HepG2 (cell line): Measurements from ENCODE around the gene VPS9D1. TPM values are rescaled to one million over a fixed set of nuclear protein-coding genes. Genes with fewer than 3 reads are reported as not detected.

Source experiments
- ETV6 ChIP-seq: sonication (generic); formaldehyde crosslinking; conservative IDR thresholded peaks from 2 replicates; pipeline ENCODE4 v1.4.0; 2020; ENCODE audit warnings: missing genetic modification reagents
- FIP1L1 ChIP-seq: fragments of 200-400 bp; formaldehyde crosslinking; IDR thresholded peaks from 2 replicates; pipeline ENCODE4 v1.6.1; 2018; ENCODE audit warnings: low read depth, mild to moderate bottlenecking, low read length, moderate library complexity, borderline replicate concordance; ENCODE audit not compliant: insufficient read depth
- GABPA ChIP-seq, 2 experiments: IDR thresholded peaks; 2 replicates each; pipeline ENCODE4 v1.6.1; 2011 to 2016; ENCODE audit warnings: low read depth in 2 of 2, low read length in 1 of 2, missing biosample characterization in 1 of 2, missing genetic modification characterization in 1 of 2
- SALL2 ChIP-seq: sonication (generic); formaldehyde crosslinking; IDR thresholded peaks from 2 replicates; pipeline ENCODE4 v1.8.1; 2023; ENCODE audit warnings: mild to moderate bottlenecking, missing genetic modification reagents, inconsistent platforms
- SNAI1 ChIP-seq: sonication (generic); formaldehyde crosslinking; IDR thresholded peaks from 2 replicates; pipeline ENCODE4 v1.5.0; 2020; ENCODE audit warnings: mild to moderate bottlenecking, missing genetic modification reagents, borderline replicate concordance
- SSRP1 ChIP-seq: IDR thresholded peaks from 2 replicates; pipeline ENCODE4 v1.6.1; 2016; ENCODE audit warnings: control low read depth
- THAP11 ChIP-seq: IDR thresholded peaks from 2 replicates; pipeline ENCODE4 v1.6.1; 2016; ENCODE audit warnings: missing biosample characterization, missing genetic modification reagents
- UBTF ChIP-seq: sonication (generic); formaldehyde crosslinking; IDR thresholded peaks from 2 replicates; pipeline ENCODE4 v1.4.0; 2020; ENCODE audit warnings: mild to moderate bottlenecking, missing genetic modification reagents
- ZBTB21 ChIP-seq: sonication (generic); formaldehyde crosslinking; IDR thresholded peaks from 2 replicates; pipeline ENCODE4 v1.4.0; 2020; ENCODE audit warnings: missing genetic modification reagents
- ZEB1 ChIP-seq: IDR thresholded peaks from 2 replicates; pipeline ENCODE4 v1.6.1; 2012; ENCODE audit warnings: mild to moderate bottlenecking, low read depth, inconsistent platforms; ENCODE audit not compliant: insufficient replicate concordance
- ZNF10 ChIP-seq: sonication (generic); formaldehyde crosslinking; IDR thresholded peaks from 2 replicates; pipeline ENCODE4 v1.4.0; 2020; ENCODE audit warnings: mild to moderate bottlenecking, low read depth, missing genetic modification reagents, borderline replicate concordance
- ZNF101 ChIP-seq: sonication (generic); formaldehyde crosslinking; IDR thresholded peaks from 2 replicates; pipeline ENCODE4 v1.4.0; 2020; ENCODE audit warnings: mild to moderate bottlenecking, low read depth, missing genetic modification reagents, borderline replicate concordance
- ZNF121 ChIP-seq: sonication (generic); formaldehyde crosslinking; IDR thresholded peaks from 2 replicates; pipeline ENCODE4 v1.5.0; 2020; ENCODE audit warnings: mild to moderate bottlenecking, missing genetic modification reagents
- ZNF281 ChIP-seq: sonication (generic); formaldehyde crosslinking; IDR thresholded peaks from 2 replicates; pipeline ENCODE4 v1.4.0; 2020; ENCODE audit warnings: missing genetic modification reagents, borderline replicate concordance
- ZNF563 ChIP-seq: sonication (generic); formaldehyde crosslinking; IDR thresholded peaks from 2 replicates; pipeline ENCODE4 v1.8.0; 2022; ENCODE audit warnings: mild to moderate bottlenecking, moderate library complexity, missing genetic modification reagents
- polyA plus RNA-seq, 8 experiments: library from polyadenylated mRNA; depleted of rRNA in 3 of 8; stranded (reverse) in 7 of 8; unstranded in 1 of 8; fragments of >200 nt; fragmentation: Illumina TruSeq in 4 of 8; extraction: Trizol in 4 of 8; gene quantifications; 2 replicates each; pipeline versions ENCODE4 v1.2.1 to v1.2.3, GENCODE V29; 2011 to 2016; ENCODE audit warnings: low read depth in 4 of 8, missing spikeins in 1 of 8, mixed read lengths in 1 of 8; ENCODE audit not compliant: insufficient read depth in 1 of 8
- total RNA-seq, 5 experiments: library from RNA; depleted of rRNA; stranded (reverse); fragments of >200 nt; fragmentation: Illumina TruSeq; extraction: Trizol; gene quantifications; 2 replicates each; pipeline ENCODE4 v1.2.3, GENCODE V29; 2016; ENCODE audit warnings: low read depth in 1 of 5
- TF ChIP-seq, protein P1 (sequence below): sonication (generic); formaldehyde crosslinking; IDR thresholded peaks from 2 replicates; pipeline ENCODE4 v1.8.0; 2022; ENCODE audit warnings: missing genetic modification reagents, mild to moderate bottlenecking, inconsistent platforms, borderline replicate concordance
- TF ChIP-seq, protein P2 (sequence below): sonication (generic); formaldehyde crosslinking; IDR thresholded peaks from 2 replicates; pipeline ENCODE4 v1.5.0; 2020; ENCODE audit warnings: missing genetic modification reagents

The VPS9D1 gene
- total and polyA plus RNA-seq, 2 of the 13 experiments (the other 11 are each of a cell fraction or from before 2014, with no cell fraction given): 10.1 to 13.2 TPM

DNA sequence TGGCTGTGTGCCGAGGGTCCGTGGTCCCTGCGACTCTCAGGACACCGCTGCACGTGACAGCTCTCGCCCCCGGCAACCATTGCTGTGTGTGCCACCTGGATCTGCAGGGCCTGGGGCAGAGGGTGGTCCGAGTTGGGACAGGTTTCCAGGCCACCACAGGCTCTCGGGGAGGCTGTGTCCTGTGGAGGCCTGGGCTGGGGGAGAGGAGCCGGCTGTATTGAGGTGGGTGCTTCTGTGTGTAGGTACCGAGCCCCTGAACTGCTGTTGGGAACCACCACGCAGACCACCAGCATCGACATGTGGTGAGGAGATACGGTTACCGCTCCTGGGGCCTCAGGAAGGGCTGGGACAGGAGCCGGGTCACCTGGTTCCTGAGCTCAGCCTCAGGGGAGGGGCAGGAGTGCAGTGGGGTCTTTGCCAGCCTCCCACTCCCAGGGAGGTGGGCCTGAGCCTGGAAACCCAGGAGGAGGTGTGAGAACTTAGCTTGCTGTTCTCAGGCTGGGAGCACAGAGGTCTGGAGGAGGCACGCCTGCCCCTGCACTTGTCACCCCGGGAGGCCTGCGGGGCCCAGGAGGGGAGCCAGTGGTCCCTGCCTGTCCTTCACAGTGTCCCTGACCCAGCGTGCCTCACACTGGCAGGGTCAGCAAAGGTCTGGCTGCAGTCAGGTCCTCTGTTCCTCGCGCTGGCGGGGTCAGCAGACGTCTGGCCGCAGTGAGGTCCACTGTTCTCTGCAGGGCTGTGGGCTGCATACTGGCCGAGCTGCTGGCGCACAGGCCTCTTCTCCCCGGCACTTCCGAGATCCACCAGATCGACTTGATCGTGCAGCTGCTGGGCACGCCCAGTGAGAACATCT, 26.5 kb downstream of the VPS9D1 start (continued):
- 0 out of 2 replicates have a peak, but pooled peaks have one; percentile 8 for TF ChIP-seq ZNF281 (CRISPR knock-in tag)
- peak; percentile 52; the same call in 1 of the 2 replicates for TF ChIP-seq UBTF (CRISPR knock-in tag)
- no peak for TF ChIP-seq ETV6
- TF ChIP-seq SALL2 (CRISPR knock-in tag): no peak
- no peak for TF ChIP-seq ZBTB21 (CRISPR knock-in tag)
- no peak for TF ChIP-seq SNAI1 (CRISPR knock-in tag)
- TF ChIP-seq, protein P1, sequence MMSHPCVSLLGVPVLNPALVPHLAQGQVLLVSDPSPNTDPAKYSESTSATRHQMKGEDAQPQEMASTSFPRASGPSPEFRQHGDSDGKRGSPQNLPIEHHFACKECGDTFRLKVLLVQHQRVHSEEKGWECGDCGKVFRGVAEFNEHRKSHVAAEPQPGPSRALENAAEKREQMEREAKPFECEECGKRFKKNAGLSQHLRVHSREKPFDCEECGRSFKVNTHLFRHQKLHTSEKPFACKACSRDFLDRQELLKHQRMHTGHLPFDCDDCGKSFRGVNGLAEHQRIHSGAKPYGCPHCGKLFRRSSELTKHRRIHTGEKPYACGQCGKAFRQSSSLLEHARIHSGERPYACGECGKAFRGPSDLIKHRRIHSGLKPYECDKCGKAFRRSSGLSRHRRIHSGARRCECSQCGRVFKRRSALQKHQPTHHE: no peak
- TF ChIP-seq FIP1L1: no peak
- no peak for TF ChIP-seq SSRP1
- no peak for TF ChIP-seq GABPA (IDR thresholded peaks at IDR 0.05; ENCODE audit: low read depth, low read length)
- no peak for TF ChIP-seq GABPA (CRISPR knock-in tag; IDR thresholded peaks at IDR 0.05; ENCODE audit: low read depth)
- no peak for TF ChIP-seq ZNF10 (CRISPR knock-in tag)
- TF ChIP-seq ZNF563 (CRISPR knock-in tag): no peak
- TF ChIP-seq ZNF121: no peak
- TF ChIP-seq, protein P2, sequence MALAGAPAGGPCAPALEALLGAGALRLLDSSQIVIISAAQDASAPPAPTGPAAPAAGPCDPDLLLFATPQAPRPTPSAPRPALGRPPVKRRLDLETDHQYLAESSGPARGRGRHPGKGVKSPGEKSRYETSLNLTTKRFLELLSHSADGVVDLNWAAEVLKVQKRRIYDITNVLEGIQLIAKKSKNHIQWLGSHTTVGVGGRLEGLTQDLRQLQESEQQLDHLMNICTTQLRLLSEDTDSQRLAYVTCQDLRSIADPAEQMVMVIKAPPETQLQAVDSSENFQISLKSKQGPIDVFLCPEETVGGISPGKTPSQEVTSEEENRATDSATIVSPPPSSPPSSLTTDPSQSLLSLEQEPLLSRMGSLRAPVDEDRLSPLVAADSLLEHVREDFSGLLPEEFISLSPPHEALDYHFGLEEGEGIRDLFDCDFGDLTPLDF (CRISPR knock-in tag): no peak
- 0 out of 2 replicates have a peak, but pooled peaks have one; percentile 14 for TF ChIP-seq THAP11
- TF ChIP-seq ZEB1: no peak
- no peak for TF ChIP-seq ZNF101 (CRISPR knock-in tag)
